Esophagus muscularis mucosa (tissue), 3 donors: Measurements from ENCODE around the gene RTN4.

Source experiments
- CTCF ChIP-seq, 3 experiments: fragments of 200-600 bp in 2 of 3; fragments of 450-650 bp in 1 of 3; sonication (generic) in 2 of 3; IDR thresholded peaks; one replicate each; pipeline ENCODE4 v1.5.1; 2017 to 2019; ENCODE audit warnings: antibody characterized with exemption in 3 of 3, mild to moderate bottlenecking in 2 of 3, moderate library complexity in 1 of 3
- POLR2A ChIP-seq: fragments of 450-650 bp; IDR thresholded peaks from one replicate; pipeline ENCODE4 v1.6.1; 2017; ENCODE audit warnings: antibody characterized with exemption, moderate library complexity, mild to moderate bottlenecking, low read depth
- POLR2AphosphoS5 ChIP-seq, 2 donors: sonication (generic); formaldehyde crosslinking; IDR thresholded peaks; one replicate each; pipeline ENCODE4 v1.6.1; 2017; ENCODE audit warnings: antibody characterized with exemption in 2 of 2

- TF ChIP-seq CTCF (IDR thresholded peaks at IDR 0.05) (no peak), POLR2AphosphoS5 (IDR thresholded peaks at IDR 0.05) (no peak), POLR2A (no peak)
Measured at GRCh38 chr2:54964271-54964670, 86.0 kb downstream of the RTN4 start.
